HEK293T (cell line): ENCODE results near the gene NME9.

Experiments used
- ARNT ChIP-seq: fragments of 450-650 bp; IDR thresholded peaks from 2 replicates; pipeline ENCODE4 v1.6.1; 2017; ENCODE audit warnings: mild to moderate bottlenecking
- BHLHE40 ChIP-seq: fragments of 450-650 bp; IDR thresholded peaks from 2 replicates; pipeline ENCODE4 v1.6.1; 2016; ENCODE audit warnings: mild to moderate bottlenecking, moderate library complexity, borderline replicate concordance
- CTBP1 ChIP-seq: fragments of 450-650 bp; IDR thresholded peaks from 2 replicates; pipeline ENCODE4 v1.6.1; 2016; ENCODE audit warnings: borderline replicate concordance
- ELF4 ChIP-seq: fragments of 450-650 bp; IDR thresholded peaks from 2 replicates; pipeline ENCODE4 v1.6.1; 2017; ENCODE audit warnings: antibody characterized with exemption
- FOXA1 ChIP-seq: fragments of 450-650 bp; IDR thresholded peaks from 2 replicates; pipeline ENCODE4 v1.6.1; 2016; ENCODE audit warnings: mild to moderate bottlenecking
- FOXM1 ChIP-seq: fragments of 450-650 bp; IDR thresholded peaks from 2 replicates; pipeline ENCODE4 v1.6.1; 2017; ENCODE audit warnings: mild to moderate bottlenecking, borderline replicate concordance
- HDGF ChIP-seq: fragments of 450-650 bp; IDR thresholded peaks from 2 replicates; pipeline ENCODE4 v1.6.1; 2017; ENCODE audit warnings: antibody characterized with exemption, borderline replicate concordance
- L3MBTL2 ChIP-seq: fragments of 450-650 bp; conservative IDR thresholded peaks from 2 replicates; pipeline ENCODE4 v1.6.1; 2016; ENCODE audit warnings: mild to moderate bottlenecking
- LEF1 ChIP-seq: fragments of 450-650 bp; IDR thresholded peaks from 2 replicates; pipeline ENCODE4 v1.6.1; 2017; ENCODE audit warnings: mild to moderate bottlenecking, borderline replicate concordance
- NFRKB ChIP-seq: fragments of 450-650 bp; IDR thresholded peaks from 2 replicates; pipeline ENCODE4 v1.6.1; 2016; ENCODE audit warnings: mild to moderate bottlenecking, moderate library complexity
- SP1 ChIP-seq: fragments of 450-650 bp; IDR thresholded peaks from 2 replicates; pipeline ENCODE4 v1.6.1; 2017
- SUZ12 ChIP-seq: fragments of 450-650 bp; IDR thresholded peaks from 2 replicates; pipeline ENCODE4 v1.6.1; 2016; ENCODE audit warnings: mild to moderate bottlenecking
- TARDBP ChIP-seq: fragments of 450-650 bp; IDR thresholded peaks from 2 replicates; pipeline ENCODE4 v1.6.1; 2016
- TF ChIP-seq, protein P1 (sequence below): fragments of 450-650 bp; IDR thresholded peaks from 2 replicates; pipeline ENCODE4 v1.6.1; 2016

DNA sequence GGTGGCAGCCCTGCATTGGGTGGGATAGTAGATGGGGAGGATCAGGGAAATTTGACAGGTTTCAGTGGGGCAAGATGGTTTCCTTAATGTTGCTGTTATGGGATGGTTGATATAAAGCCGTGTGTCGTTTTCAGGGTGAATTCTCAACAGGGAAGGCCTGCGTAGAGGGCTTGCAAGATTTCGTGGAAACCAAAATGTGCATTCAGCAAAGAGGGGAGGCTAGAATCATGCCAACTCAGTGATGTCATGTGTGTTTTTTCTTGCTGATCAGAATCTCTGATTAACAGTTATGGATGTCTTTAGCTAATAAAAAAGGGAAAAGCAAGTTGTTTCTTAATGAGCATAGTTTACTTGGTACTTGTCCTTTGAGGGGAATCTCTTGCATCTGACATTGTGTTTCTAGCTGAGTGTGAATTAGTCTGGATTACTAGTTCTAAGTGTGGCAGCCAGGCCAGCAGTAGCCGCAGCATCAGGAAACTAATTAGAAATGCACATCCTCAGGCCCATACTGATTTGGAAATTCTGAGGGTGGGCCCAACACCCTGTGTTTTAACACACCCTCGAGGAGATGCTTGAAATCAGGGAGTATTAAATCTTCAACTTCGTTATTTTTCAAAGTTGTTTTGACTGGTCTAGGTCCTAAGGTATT lies 43.6 kb upstream of the NME9 start:
- TF ChIP-seq ELF4 = no peak
- no peak for TF ChIP-seq SP1
- no peak for TF ChIP-seq FOXA1
- TF ChIP-seq FOXM1 = no peak
- no peak for TF ChIP-seq ARNT
- TF ChIP-seq HDGF = no peak
- no peak for TF ChIP-seq L3MBTL2
- no peak for TF ChIP-seq TARDBP
- TF ChIP-seq LEF1 = no peak
- no peak for TF ChIP-seq BHLHE40
- TF ChIP-seq, protein P1, sequence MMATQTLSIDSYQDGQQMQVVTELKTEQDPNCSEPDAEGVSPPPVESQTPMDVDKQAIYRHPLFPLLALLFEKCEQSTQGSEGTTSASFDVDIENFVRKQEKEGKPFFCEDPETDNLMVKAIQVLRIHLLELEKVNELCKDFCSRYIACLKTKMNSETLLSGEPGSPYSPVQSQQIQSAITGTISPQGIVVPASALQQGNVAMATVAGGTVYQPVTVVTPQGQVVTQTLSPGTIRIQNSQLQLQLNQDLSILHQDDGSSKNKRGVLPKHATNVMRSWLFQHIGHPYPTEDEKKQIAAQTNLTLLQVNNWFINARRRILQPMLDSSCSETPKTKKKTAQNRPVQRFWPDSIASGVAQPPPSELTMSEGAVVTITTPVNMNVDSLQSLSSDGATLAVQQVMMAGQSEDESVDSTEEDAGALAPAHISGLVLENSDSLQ = no peak
- TF ChIP-seq NFRKB = no peak
- no peak for TF ChIP-seq SUZ12
- TF ChIP-seq CTBP1 = no peak
